ENCODE measurements around the gene BSND.

DNA sequence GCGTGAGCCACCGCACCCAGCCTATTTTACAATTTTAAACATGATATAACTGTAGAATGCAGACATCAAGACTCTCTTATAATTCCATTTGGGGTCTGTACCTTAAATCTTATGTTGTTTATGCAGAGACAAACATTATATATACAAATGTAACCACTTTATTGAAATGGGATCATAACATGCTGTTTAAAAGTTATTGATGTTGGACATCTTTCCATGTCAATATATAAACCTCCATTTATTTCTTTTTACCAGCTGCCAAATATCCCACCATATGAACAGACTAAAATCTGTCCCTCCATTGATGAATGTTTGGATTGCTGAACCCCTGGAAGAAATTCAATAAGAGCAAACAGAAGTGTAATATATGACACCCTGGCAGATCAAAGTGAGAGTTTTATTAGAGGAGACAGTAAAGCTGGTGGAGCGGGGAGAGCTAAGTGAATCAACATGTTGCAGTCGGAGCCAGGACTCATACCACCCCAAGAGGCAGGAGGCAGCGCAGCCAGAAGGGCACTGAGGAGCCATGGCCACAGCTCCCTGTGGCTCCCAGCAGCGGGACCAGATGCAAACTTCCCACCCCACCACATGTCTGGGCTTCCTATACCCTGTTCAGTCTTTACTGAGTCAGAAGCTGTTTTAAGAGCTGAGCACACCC is 35.9 kb downstream of the BSND start:
- TF ChIP-seq EP300 (IDR thresholded peaks at IDR 0.05; ENCODE audit: borderline replicate concordance), result no peak
- no peak for TF ChIP-seq CREB1 (IDR thresholded peaks at IDR 0.05; ENCODE audit: low read depth)
- TF ChIP-seq, protein P1, sequence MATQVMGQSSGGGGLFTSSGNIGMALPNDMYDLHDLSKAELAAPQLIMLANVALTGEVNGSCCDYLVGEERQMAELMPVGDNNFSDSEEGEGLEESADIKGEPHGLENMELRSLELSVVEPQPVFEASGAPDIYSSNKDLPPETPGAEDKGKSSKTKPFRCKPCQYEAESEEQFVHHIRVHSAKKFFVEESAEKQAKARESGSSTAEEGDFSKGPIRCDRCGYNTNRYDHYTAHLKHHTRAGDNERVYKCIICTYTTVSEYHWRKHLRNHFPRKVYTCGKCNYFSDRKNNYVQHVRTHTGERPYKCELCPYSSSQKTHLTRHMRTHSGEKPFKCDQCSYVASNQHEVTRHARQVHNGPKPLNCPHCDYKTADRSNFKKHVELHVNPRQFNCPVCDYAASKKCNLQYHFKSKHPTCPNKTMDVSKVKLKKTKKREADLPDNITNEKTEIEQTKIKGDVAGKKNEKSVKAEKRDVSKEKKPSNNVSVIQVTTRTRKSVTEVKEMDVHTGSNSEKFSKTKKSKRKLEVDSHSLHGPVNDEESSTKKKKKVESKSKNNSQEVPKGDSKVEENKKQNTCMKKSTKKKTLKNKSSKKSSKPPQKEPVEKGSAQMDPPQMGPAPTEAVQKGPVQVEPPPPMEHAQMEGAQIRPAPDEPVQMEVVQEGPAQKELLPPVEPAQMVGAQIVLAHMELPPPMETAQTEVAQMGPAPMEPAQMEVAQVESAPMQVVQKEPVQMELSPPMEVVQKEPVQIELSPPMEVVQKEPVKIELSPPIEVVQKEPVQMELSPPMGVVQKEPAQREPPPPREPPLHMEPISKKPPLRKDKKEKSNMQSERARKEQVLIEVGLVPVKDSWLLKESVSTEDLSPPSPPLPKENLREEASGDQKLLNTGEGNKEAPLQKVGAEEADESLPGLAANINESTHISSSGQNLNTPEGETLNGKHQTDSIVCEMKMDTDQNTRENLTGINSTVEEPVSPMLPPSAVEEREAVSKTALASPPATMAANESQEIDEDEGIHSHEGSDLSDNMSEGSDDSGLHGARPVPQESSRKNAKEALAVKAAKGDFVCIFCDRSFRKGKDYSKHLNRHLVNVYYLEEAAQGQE (IDR thresholded peaks at IDR 0.05; ENCODE audit: low read depth), result no peak
- no peak for TF ChIP-seq YY1 (IDR thresholded peaks at IDR 0.05; ENCODE audit: low read depth)
- TF ChIP-seq TEAD4 (IDR thresholded peaks at IDR 0.05), result no peak
- TF ChIP-seq TAF1 (IDR thresholded peaks at IDR 0.05; ENCODE audit: low read depth), result no peak
- TF ChIP-seq RAD21 (IDR thresholded peaks at IDR 0.05; ENCODE audit: low read depth), result no peak
- TF ChIP-seq, protein P2, sequence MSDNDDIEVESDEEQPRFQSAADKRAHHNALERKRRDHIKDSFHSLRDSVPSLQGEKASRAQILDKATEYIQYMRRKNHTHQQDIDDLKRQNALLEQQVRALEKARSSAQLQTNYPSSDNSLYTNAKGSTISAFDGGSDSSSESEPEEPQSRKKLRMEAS (IDR thresholded peaks at IDR 0.05), result no peak
- no peak for TF ChIP-seq TCF12 (IDR thresholded peaks at IDR 0.05; ENCODE audit: low read depth)
